ENCODE results near the gene ZNF24.

DNA sequence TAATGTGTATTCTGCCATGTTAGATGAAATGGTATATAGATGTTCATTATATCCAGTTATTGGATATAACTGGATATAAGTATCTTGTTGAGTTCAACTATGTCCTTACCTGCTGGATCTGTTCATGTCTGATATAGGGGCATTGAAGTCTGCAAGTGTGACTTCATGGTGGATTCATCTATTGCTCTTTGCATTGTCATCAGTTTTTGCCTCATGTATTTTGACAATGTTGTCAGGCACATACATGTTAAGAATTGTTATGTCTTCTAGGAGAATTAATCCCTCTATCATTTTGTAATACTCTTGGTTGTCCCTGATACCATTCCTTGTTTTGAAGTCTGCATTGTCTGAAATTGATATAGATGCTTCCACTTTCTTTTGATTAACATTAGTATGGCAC, 15.4 kb downstream of the ZNF24 start:
- TF ChIP-seq, protein P1, sequence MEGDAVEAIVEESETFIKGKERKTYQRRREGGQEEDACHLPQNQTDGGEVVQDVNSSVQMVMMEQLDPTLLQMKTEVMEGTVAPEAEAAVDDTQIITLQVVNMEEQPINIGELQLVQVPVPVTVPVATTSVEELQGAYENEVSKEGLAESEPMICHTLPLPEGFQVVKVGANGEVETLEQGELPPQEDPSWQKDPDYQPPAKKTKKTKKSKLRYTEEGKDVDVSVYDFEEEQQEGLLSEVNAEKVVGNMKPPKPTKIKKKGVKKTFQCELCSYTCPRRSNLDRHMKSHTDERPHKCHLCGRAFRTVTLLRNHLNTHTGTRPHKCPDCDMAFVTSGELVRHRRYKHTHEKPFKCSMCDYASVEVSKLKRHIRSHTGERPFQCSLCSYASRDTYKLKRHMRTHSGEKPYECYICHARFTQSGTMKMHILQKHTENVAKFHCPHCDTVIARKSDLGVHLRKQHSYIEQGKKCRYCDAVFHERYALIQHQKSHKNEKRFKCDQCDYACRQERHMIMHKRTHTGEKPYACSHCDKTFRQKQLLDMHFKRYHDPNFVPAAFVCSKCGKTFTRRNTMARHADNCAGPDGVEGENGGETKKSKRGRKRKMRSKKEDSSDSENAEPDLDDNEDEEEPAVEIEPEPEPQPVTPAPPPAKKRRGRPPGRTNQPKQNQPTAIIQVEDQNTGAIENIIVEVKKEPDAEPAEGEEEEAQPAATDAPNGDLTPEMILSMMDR (IDR thresholded peaks at IDR 0.05 in 2 of 3, conservative IDR thresholded peaks at IDR 0.05 in 1 of 3; ENCODE audit: control insufficient read depth in 2 of 3, extremely low read depth in 1 of 3, insufficient read depth in 1 of 3, low read depth in 3 of 3, low read length in 3 of 3) = no peak
- TF ChIP-seq, protein P2, sequence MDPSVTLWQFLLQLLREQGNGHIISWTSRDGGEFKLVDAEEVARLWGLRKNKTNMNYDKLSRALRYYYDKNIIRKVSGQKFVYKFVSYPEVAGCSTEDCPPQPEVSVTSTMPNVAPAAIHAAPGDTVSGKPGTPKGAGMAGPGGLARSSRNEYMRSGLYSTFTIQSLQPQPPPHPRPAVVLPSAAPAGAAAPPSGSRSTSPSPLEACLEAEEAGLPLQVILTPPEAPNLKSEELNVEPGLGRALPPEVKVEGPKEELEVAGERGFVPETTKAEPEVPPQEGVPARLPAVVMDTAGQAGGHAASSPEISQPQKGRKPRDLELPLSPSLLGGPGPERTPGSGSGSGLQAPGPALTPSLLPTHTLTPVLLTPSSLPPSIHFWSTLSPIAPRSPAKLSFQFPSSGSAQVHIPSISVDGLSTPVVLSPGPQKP (IDR thresholded peaks at IDR 0.05; ENCODE audit: low read depth, low read length) = no peak
- TF ChIP-seq EP300 (IDR thresholded peaks at IDR 0.05; ENCODE audit: borderline replicate concordance in 1 of 2, control insufficient read depth in 1 of 2, low read depth in 2 of 2, low read length in 2 of 2) (no peak), TAF1 (IDR thresholded peaks at IDR 0.05; ENCODE audit: borderline replicate concordance, low read depth, low read length) (no peak), EGR1 (IDR thresholded peaks at IDR 0.05; ENCODE audit: borderline replicate concordance in 1 of 2, low read depth in 2 of 2, low read length in 2 of 2) (no peak), NR2C1 (IDR thresholded peaks at IDR 0.05) (no peak), CHD4 (IDR thresholded peaks at IDR 0.05) (no peak), POLR2AphosphoS5 (IDR thresholded peaks at IDR 0.05; ENCODE audit: low read length) (no peak), FOXM1 (IDR thresholded peaks at IDR 0.05; ENCODE audit: low read depth, low read length) (no peak), POLR2A (IDR thresholded peaks at IDR 0.05; ENCODE audit: low read depth, low read length) (no peak)
